ENCODE results near the gene JMJD7. TPM values are rescaled to one million over a fixed set of nuclear protein-coding genes. Genes with fewer than 3 reads are reported as not detected.

Gene JMJD7
- total RNA-seq, 2 donors from 2014 or later = 7.8 to 11.8 TPM

DNA sequence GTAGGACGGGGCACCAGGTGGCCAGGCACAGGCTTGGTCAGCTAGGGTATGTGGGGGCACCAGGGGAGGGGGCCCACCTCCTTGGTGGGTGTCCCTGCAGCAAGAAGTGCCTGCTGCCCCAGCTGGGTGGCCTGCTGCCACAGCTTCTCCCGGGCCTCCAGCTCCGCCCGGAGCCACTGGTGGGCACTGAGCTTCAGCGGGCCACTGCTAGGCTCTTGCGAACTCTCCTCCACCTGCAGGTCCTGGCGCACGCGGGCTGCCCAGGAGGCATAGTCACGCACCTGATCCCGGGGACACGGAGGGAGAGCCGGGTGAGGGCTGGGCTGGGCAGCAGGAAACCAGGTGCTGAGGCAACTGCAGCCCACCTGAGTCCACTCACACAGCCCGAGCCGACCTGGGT is 40.4 kb downstream of the JMJD7 start:
- H3K4me1 ChIP-seq = no peaks in the 10 kb centered on the region
- no peak overlapping the region for H3K4me3 ChIP-seq
- no peak for DNase-seq
- intact Hi-C loops (cut with DNase I) = no loop called here
- H3K9me3 ChIP-seq = no peaks in the 10 kb centered on the region
- H3K36me3 ChIP-seq = no peaks in the 10 kb centered on the region
- no peak for TF ChIP-seq CTCF (IDR thresholded peaks at IDR 0.05)
- no peak overlapping the region for H3K27ac ChIP-seq
- H3K27me3 ChIP-seq = no peaks in the 10 kb centered on the region
- H3K9ac ChIP-seq (ENCODE audit: low read depth in 2 of 2, low read length in 2 of 2) = no peak overlapping the region

DNA sequence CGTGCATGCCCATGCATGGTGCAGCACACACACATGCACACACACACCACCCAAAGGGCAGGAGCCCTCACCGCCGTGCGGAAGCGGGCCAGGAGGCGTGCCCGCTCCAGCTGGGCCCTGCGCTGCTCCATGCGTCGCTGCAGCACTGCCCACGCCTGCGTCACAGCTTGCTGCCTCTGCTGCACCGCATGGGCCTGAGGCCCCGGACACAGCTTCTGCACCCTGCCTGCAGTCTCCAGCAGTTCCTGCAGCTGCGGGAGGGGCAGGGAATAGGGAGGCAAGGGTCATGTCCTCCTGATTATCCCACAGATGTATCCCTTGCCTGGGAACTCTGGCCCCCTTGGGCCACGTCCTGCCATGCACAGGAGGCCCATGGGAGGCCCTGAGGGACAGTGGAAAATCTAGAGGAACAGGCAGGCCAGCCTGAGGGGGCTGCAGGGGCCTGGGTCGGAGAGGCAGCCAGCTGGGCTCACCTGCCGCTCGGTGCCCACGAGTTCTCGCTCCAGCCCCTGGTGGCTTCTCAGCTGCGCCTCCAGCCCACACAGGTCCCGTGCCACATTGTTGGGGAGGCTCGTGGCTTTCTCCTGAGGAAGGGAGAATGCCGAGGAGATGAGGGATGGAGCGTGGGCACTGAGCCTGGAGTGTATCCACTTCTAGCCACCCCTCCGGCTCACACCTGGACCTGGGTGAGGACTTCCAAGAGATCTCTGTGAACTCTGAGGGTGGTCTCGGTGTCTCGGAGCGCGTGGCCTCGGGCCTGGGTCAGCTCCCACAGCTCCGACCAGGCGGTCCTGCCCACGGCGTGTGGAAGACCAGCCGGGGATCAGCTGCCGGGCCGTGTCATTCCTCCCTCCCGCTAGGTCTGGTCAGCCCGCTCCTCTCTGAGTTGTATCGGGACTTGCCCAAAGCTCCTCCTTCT is 42.1 kb downstream of the JMJD7 start:
- intact Hi-C loops (cut with DNase I) = no loop called here
- no peak for DNase-seq

GRCh38 chr15:41870689-41871081 is 42.8 kb downstream of the JMJD7 start:
- no peak overlapping the region for H3K9ac ChIP-seq (ENCODE audit: low read depth in 2 of 2, low read length in 2 of 2)
- DNase-seq = no peak

More for the DNA sequence above, 42.1 kb downstream of the JMJD7 start:
- no peak overlapping the region for H3K4me3 ChIP-seq
- H3K36me3 ChIP-seq = no peaks in the 10 kb centered on the region
- no peaks in the 10 kb centered on the region for H3K27me3 ChIP-seq
- TF ChIP-seq CTCF (IDR thresholded peaks at IDR 0.05) = no peak
- H3K9ac ChIP-seq (ENCODE audit: low read depth in 2 of 2, low read length in 2 of 2) = no peak overlapping the region
- H3K27ac ChIP-seq = no peak overlapping the region
- no peaks in the 10 kb centered on the region for H3K9me3 ChIP-seq
- no peaks in the 10 kb centered on the region for H3K4me1 ChIP-seq

GRCh38 chr15:41871175-41871905 is 43.4 kb downstream of the JMJD7 start:
- DNase-seq = no peak
- H3K27me3 ChIP-seq = no peaks in the 10 kb centered on the region
- TF ChIP-seq CTCF (IDR thresholded peaks at IDR 0.05) = no peak
- intact Hi-C loops (cut with DNase I) = no loop called here
- H3K36me3 ChIP-seq = no peaks in the 10 kb centered on the region
- no peaks in the 10 kb centered on the region for H3K9me3 ChIP-seq
- H3K9ac ChIP-seq (ENCODE audit: low read depth in 2 of 2, low read length in 2 of 2) = no peak overlapping the region
- H3K4me1 ChIP-seq = no peaks in the 10 kb centered on the region
- H3K27ac ChIP-seq = no peak overlapping the region
- no peak overlapping the region for H3K4me3 ChIP-seq

More at GRCh38 chr15:41870689-41871081, 42.8 kb downstream of the JMJD7 start:
- TF ChIP-seq CTCF (IDR thresholded peaks at IDR 0.05) = no peak
- no peak overlapping the region for H3K27ac ChIP-seq
- no peaks in the 10 kb centered on the region for H3K9me3 ChIP-seq
- intact Hi-C loops (cut with DNase I) = no loop called here
- H3K36me3 ChIP-seq = no peaks in the 10 kb centered on the region
- no peaks in the 10 kb centered on the region for H3K4me1 ChIP-seq
- H3K27me3 ChIP-seq = no peaks in the 10 kb centered on the region
- no peak overlapping the region for H3K4me3 ChIP-seq

DNA sequence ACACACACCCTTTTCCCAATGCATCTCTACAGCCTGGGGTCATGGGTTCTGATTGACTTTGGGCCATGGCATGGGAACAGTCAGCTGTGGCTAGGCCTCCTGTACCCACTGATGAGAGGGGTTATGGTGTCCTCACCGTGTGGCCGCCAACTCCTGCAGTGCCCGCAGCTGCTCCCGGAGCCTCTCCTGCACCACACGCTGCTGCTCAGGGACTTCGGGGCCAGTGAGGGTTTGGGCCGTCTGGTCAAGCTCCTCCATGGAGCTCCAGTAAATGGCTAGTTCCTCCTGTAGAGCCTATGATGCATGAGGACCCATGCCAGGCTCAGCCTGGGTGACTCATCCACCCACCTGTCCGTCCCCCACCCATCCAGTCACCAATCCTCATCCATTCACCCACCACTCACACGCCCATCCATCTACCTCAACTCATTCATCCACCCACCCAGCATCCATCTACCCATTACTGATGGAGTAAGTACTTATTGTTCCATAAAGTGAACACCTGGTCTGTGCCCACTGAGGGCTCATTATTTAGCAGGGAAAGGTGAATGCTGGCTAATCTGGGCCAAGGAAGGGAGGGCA is 44.4 kb downstream of the JMJD7 start:
- DNase-seq = no peak
- Histone ChIP-seq H3K36me3 (no peaks in the 10 kb centered on the region), H3K9me3 (no peaks in the 10 kb centered on the region), H3K4me3 (no peak overlapping the region), H3K4me1 (no peaks in the 10 kb centered on the region), H3K27me3 (no peaks in the 10 kb centered on the region), H3K9ac (ENCODE audit: low read depth in 2 of 2, low read length in 2 of 2) (no peak overlapping the region), H3K27ac (no peak overlapping the region)
- TF ChIP-seq CTCF (IDR thresholded peaks at IDR 0.05) = no peak
- intact Hi-C loops (cut with DNase I) = no loop called here
